NCI-H1436 treated with DMSO at 0.1 percent for 48 hours (cell line): ENCODE results near the gene KRTAP15-1.

ENCODE experiments used
- DNase-seq: peaks from one replicate; lab custom pipeline; 2025; lab: John Stamatoyannopoulos, UW

Gene KRTAP15-1

GRCh38 chr21:30487336-30487735, 47.3 kb downstream of the KRTAP15-1 start, which contains the start of gene KRTAP19-2:
TSS of gene KRTAP19-2 (minus strand) at chr21:30487436. CDS start at chr21:30487348, 88 bp downstream.
- DNase-seq, result no peak
